A549 (cell line): ENCODE data around the gene RHD. TPM values are rescaled to one million over a fixed set of nuclear protein-coding genes. Genes with fewer than 3 reads are reported as not detected.

Experiments used
- ATAC-seq, 2 experiments: fragments of 200-7000 bp in 1 of 2; fragments of >200 bp in 1 of 2; cut with Nextera tagmentation in 1 of 2; cut with Tn5 transposase in 1 of 2; 3 replicates each; pipeline versions ENCODE4 v1.8.0 to v1.9.1; 2018 to 2020; ENCODE audit warnings: mild to moderate bottlenecking in 1 of 2, moderate library complexity in 1 of 2
- CTCF ChIA-PET: fragments of 300-600 bp; sonication (Branson Sonifier 250); formaldehyde crosslinking; extraction: SDS; loops from one replicate; lab custom pipeline; 2021; ENCODE audit warnings: antibody characterized with exemption, inconsistent platforms; lab: Yijun Ruan, JAX
- POLR2A ChIA-PET: fragments of 350-600 bp; formaldehyde crosslinking; extraction: SDS; loops from one replicate; lab custom pipeline; 2021; ENCODE audit warnings: antibody characterized with exemption, inconsistent platforms; lab: Yijun Ruan, JAX
- DNase-seq, 2 experiments: peaks; one replicate each; pipeline versions ENCODE4 v3.0.0 to v3.0.0-alpha.2; 2011 to 2016; ENCODE audit warnings: low read depth in 1 of 2, low spot score in 1 of 2
- FAIRE-seq: peaks from 2 replicates; lab custom pipeline; 2011; peaks lifted over from hg19 to GRCh38; lab: Jason Lieb, UNC
- H3K27ac ChIP-seq, 2 experiments: fragments of >200 bp; sonication (Bioruptor Twin); formaldehyde crosslinking; 3 replicates each; pipeline ENCODE4 v1.5.1; 2016 to 2017
- H3K4me1 ChIP-seq: fragments of >200 bp; sonication (Bioruptor Twin); formaldehyde crosslinking; 3 replicates; pipeline ENCODE4 v1.6.1; 2016
- H3K4me2 ChIP-seq: fragments of >200 bp; sonication (Bioruptor Twin); formaldehyde crosslinking; 3 replicates; pipeline ENCODE4 v1.6.1; 2016
- H3K4me3 ChIP-seq: fragments of >200 bp; sonication (Bioruptor Twin); formaldehyde crosslinking; 3 replicates; pipeline ENCODE4 v1.5.1; 2016
- H3K9me3 ChIP-seq: fragments of >200 bp; sonication (Bioruptor Twin); formaldehyde crosslinking; 3 replicates; pipeline ENCODE4 v1.6.1; 2016
- CBX8 ChIP-seq: fragments of 200-600 bp; sonication (generic); IDR thresholded peaks from 2 replicates; pipeline ENCODE4 v1.6.1; 2016
- CEBPB ChIP-seq, 2 experiments: fragments of >200 bp in 1 of 2; sonication (Bioruptor Twin) in 1 of 2; formaldehyde crosslinking in 1 of 2; IDR thresholded peaks; 2 replicates each; pipeline ENCODE4 v1.6.1; 2012 to 2016
- CHD2 ChIP-seq: fragments of 150-350 bp; IDR thresholded peaks from 2 replicates; pipeline ENCODE4 v1.6.1; 2014; ENCODE audit warnings: low read length; ENCODE audit not compliant: partially characterized antibody
- CHD4 ChIP-seq: fragments of 200-600 bp; sonication (generic); IDR thresholded peaks from 2 replicates; pipeline ENCODE4 v1.6.1; 2016; ENCODE audit warnings: antibody characterized with exemption, mild to moderate bottlenecking, borderline replicate concordance
- CTCF ChIP-seq: fragments of >200 bp; sonication (Bioruptor Twin); formaldehyde crosslinking; IDR thresholded peaks from 3 replicates; pipeline ENCODE4 v1.5.1; 2016
- EHF ChIP-seq: fragments of 250-450 bp; sonication (Bioruptor Pico); IDR thresholded peaks from 2 replicates; pipeline ENCODE4 v1.5.0; 2020; ENCODE audit warnings: mild to moderate bottlenecking
- ELK1 ChIP-seq: fragments of 150-350 bp; IDR thresholded peaks from 2 replicates; pipeline ENCODE4 v1.6.1; 2014; ENCODE audit warnings: low read depth, mild to moderate bottlenecking, low read length
- ESRRA ChIP-seq: fragments of 150-350 bp; IDR thresholded peaks from 2 replicates; pipeline ENCODE4 v1.6.1; 2014; ENCODE audit warnings: mild to moderate bottlenecking, low read length, borderline replicate concordance
- FOSB ChIP-seq: fragments of 250-450 bp; sonication (Bioruptor Pico); IDR thresholded peaks from 2 replicates; pipeline ENCODE4 v1.5.0; 2020; ENCODE audit warnings: mild to moderate bottlenecking, moderate library complexity
- HDAC2 ChIP-seq: fragments of 200-600 bp; sonication (generic); IDR thresholded peaks from 2 replicates; pipeline ENCODE4 v1.6.1; 2016
- HES2 ChIP-seq: fragments of >200 bp; sonication (Bioruptor Twin); formaldehyde crosslinking; IDR thresholded peaks from 2 replicates; pipeline ENCODE4 v1.6.1; 2016
- HOXB13 ChIP-seq: fragments of 250-450 bp; sonication (Bioruptor Pico); IDR thresholded peaks from 2 replicates; pipeline ENCODE4 v1.5.0; 2020; ENCODE audit warnings: low read depth, mild to moderate bottlenecking, moderate library complexity
- HOXB5 ChIP-seq: fragments of 250-450 bp; sonication (Bioruptor Pico); IDR thresholded peaks from 2 replicates; pipeline ENCODE4 v1.5.0; 2020; ENCODE audit warnings: mild to moderate bottlenecking, moderate library complexity
- KDM1A ChIP-seq: fragments of 200-600 bp; sonication (generic); IDR thresholded peaks from 2 replicates; pipeline ENCODE4 v1.6.1; 2016; ENCODE audit warnings: low read depth, mild to moderate bottlenecking
- KDM5A ChIP-seq: fragments of 200-600 bp; sonication (generic); IDR thresholded peaks from 2 replicates; pipeline ENCODE4 v1.6.1; 2016; ENCODE audit warnings: antibody characterized with exemption, mild to moderate bottlenecking
- MAX ChIP-seq: IDR thresholded peaks from 2 replicates; pipeline ENCODE4 v1.6.1; 2012
- MYC ChIP-seq: IDR thresholded peaks from 2 replicates; pipeline ENCODE4 v1.6.1; 2012; ENCODE audit warnings: mild to moderate bottlenecking, inconsistent platforms, low read length, improper control_type of control experiment, borderline replicate concordance
- NFE2L2 ChIP-seq: fragments of 150-350 bp; conservative IDR thresholded peaks from 2 replicates; pipeline ENCODE4 v1.6.1; 2014; ENCODE audit warnings: low read length
- NR3C1 ChIP-seq: fragments of >200 bp; sonication (Bioruptor Twin); formaldehyde crosslinking; IDR thresholded peaks from 3 replicates; pipeline ENCODE4 v1.6.1; 2017
- PHF8 ChIP-seq: fragments of 200-600 bp; sonication (generic); IDR thresholded peaks from 2 replicates; pipeline ENCODE4 v1.6.1; 2016; ENCODE audit warnings: low read depth, mild to moderate bottlenecking, antibody characterized with exemption, moderate library complexity, borderline replicate concordance
- POLR2AphosphoS2 ChIP-seq: conservative IDR thresholded peaks from 2 replicates; pipeline ENCODE4 v1.6.1; 2012; ENCODE audit warnings: low read length, improper control_type of control experiment, inconsistent platforms
- RARB ChIP-seq: fragments of 250-450 bp; sonication (Bioruptor Pico); IDR thresholded peaks from 2 replicates; pipeline ENCODE4 v1.8.0; 2021; ENCODE audit warnings: mild to moderate bottlenecking, moderate library complexity
- RFX5 ChIP-seq: fragments of 450-650 bp; IDR thresholded peaks from 2 replicates; pipeline ENCODE4 v1.7.1; 2014; ENCODE audit warnings: antibody characterized with exemption, mild to moderate bottlenecking, moderate library complexity
- TFCP2L1 ChIP-seq: fragments of 250-450 bp; sonication (Bioruptor Pico); IDR thresholded peaks from 2 replicates; pipeline ENCODE4 v1.5.0; 2021; ENCODE audit warnings: mild to moderate bottlenecking
- USF2 ChIP-seq: fragments of 450-650 bp; IDR thresholded peaks from 2 replicates; pipeline ENCODE4 v1.6.1; 2014; ENCODE audit warnings: antibody characterized with exemption
- ZFP36 ChIP-seq: fragments of 450-650 bp; IDR thresholded peaks from 2 replicates; pipeline ENCODE4 v1.6.1; 2014; ENCODE audit warnings: borderline replicate concordance; ENCODE audit not compliant: partially characterized antibody
- ZNF302 ChIP-seq: fragments of 250-450 bp; sonication (Bioruptor Pico); IDR thresholded peaks from 2 replicates; pipeline ENCODE4 v1.9.0; 2021; ENCODE audit warnings: inconsistent platforms, mild to moderate bottlenecking, moderate library complexity
- WGBS: methylation state at CpG from one replicate; pipeline ENCODE4 v1.1.6; 2017; ENCODE audit errors: missing lambda C conversion rate; 5-methylcytosine and 5-hydroxymethylcytosine counted together
- polyA plus RNA-seq, 4 experiments: library from polyadenylated mRNA; depleted of rRNA in 3 of 4; stranded (reverse); fragments of >200 nt; fragmentation: RNase III in 1 of 4; extraction: RNeasy Plus Mini Kit Qiagen cat#74134 plus additional on column Dnase treatment in 1 of 4; gene quantifications; 2 replicates in 3 of 4; 3 replicates in 1 of 4; pipeline ENCODE4 v1.2.3, GENCODE V29; 2011 to 2017
- TF ChIP-seq, protein P1 (sequence below): fragments of >200 bp; sonication (Bioruptor Twin); formaldehyde crosslinking; IDR thresholded peaks from 3 replicates; pipeline ENCODE4 v1.6.1; 2016

RHD gene
- polyA plus RNA-seq, 2 of the 4 experiments (the other 2 are of a cell fraction): not detected

- ATAC-seq (no peak), FAIRE-seq (no peak), DNase-seq (no peak)
- POLR2A ChIA-PET: no interaction called here
- H3K4me1 ChIP-seq: peaks cover 11% of the 10 kb centered on the region; the same call in 2 of the 3 replicates
- no peaks in the 10 kb centered on the region for H3K9me3 ChIP-seq
- no peak overlapping the region for H3K27ac ChIP-seq
- H3K4me3 ChIP-seq: no peak overlapping the region
- CTCF ChIA-PET: no interaction called here
- H3K4me2 ChIP-seq: no peak overlapping the region
- no peak for TF ChIP-seq POLR2AphosphoS2
- TF ChIP-seq HOXB5 (CRISPR knock-in tag): no peak
- no peak for TF ChIP-seq ZNF302
- no peak for TF ChIP-seq HES2
- TF ChIP-seq ELK1: no peak
- no peak for TF ChIP-seq PHF8
- no peak for TF ChIP-seq CBX8
- TF ChIP-seq ESRRA: no peak
- no peak for TF ChIP-seq HOXB13
- no peak for TF ChIP-seq TFCP2L1 (CRISPR knock-in tag)
- TF ChIP-seq CHD4: no peak
- no peak for TF ChIP-seq ZFP36
- no peak for TF ChIP-seq MYC
- TF ChIP-seq EHF (CRISPR knock-in tag): no peak
- no peak for TF ChIP-seq CEBPB (IDR thresholded peaks at IDR 0.05)
Observed at GRCh38 chr1:25356441-25356840, 84.1 kb downstream of the RHD start.

DNA sequence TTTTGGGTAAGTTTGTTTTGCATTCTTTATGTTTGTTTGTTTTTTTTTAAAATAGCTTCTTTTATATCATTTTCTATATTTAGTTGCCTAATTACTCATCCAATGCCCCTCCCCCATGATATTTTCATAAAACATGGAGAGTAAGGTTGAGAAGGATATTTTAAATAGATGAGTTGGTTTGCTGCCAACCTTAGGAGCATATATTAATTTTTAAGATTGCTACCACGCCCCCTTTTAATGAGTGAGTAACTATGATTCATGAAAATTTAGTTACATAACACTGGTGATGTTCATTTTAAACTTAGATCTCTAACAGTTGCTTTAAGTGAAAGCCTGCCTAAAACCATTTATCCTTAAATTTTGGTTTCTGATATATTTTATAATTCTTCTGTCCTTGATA is 84.5 kb downstream of the RHD start:
- CTCF ChIA-PET: no interaction called here
- Histone ChIP-seq H3K4me3 (no peak overlapping the region), H3K9me3 (no peaks in the 10 kb centered on the region)
- TF ChIP-seq, protein P1, sequence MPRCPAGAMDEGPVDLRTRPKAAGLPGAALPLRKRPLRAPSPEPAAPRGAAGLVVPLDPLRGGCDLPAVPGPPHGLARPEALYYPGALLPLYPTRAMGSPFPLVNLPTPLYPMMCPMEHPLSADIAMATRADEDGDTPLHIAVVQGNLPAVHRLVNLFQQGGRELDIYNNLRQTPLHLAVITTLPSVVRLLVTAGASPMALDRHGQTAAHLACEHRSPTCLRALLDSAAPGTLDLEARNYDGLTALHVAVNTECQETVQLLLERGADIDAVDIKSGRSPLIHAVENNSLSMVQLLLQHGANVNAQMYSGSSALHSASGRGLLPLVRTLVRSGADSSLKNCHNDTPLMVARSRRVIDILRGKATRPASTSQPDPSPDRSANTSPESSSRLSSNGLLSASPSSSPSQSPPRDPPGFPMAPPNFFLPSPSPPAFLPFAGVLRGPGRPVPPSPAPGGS: no peak
- no peak for TF ChIP-seq FOSB (CRISPR knock-in tag)
- TF ChIP-seq ESRRA: no peak
- TF ChIP-seq CTCF: no peak
- no peak for TF ChIP-seq CHD2
- no peak for TF ChIP-seq NFE2L2
- no peak for TF ChIP-seq KDM1A
- TF ChIP-seq RARB (CRISPR knock-in tag): no peak
- TF ChIP-seq MAX: no peak
- no peak for TF ChIP-seq HES2
- TF ChIP-seq USF2: no peak
- no peak for TF ChIP-seq ZFP36
- no peak for TF ChIP-seq PHF8
- no peak for TF ChIP-seq NR3C1
- no peak for TF ChIP-seq KDM5A
- TF ChIP-seq RFX5: no peak
- no peak for TF ChIP-seq HDAC2
- TF ChIP-seq TFCP2L1 (CRISPR knock-in tag): no peak
- TF ChIP-seq, all 56 proteins: peak for 0
- 89% methylated on average over 1 of the region's 1 CpG for WGBS
- POLR2A ChIA-PET: no interaction called here
- DNase-seq (no peak), ATAC-seq (no peak), FAIRE-seq (no peak)
- peaks cover 10% of the 10 kb centered on the region; the same call in 2 of the 3 replicates for H3K4me1 ChIP-seq
- H3K27ac ChIP-seq: no peak overlapping the region
- H3K4me2 ChIP-seq: no peak overlapping the region
